OCI-LY7 (cell line): ENCODE measurements around the gene BRI3BP.

Experiments
- CTCF ChIP-seq: fragments of 200-600 bp; sonication (generic); conservative IDR thresholded peaks from 2 replicates; pipeline ENCODE4 v1.5.1; 2014; ENCODE audit warnings: mild to moderate bottlenecking, antibody characterized with exemption, low read length, moderate library complexity, mixed read lengths
- EZH2phosphoT487 ChIP-seq: fragments of 200-600 bp; sonication (generic); IDR thresholded peaks from 2 replicates; pipeline ENCODE4 v1.6.1; 2018; ENCODE audit warnings: low read depth, borderline replicate concordance, mild to moderate bottlenecking, mixed run types, antibody characterized with exemption, low read length, moderate library complexity, mixed read lengths

GRCh38 chr12:125070661-125071390, 77.4 kb downstream of the BRI3BP start:
- TF ChIP-seq CTCF (no peak), EZH2phosphoT487 (no peak)
